Neural progenitor cell (in vitro differentiated cells): ENCODE results near the gene PRDM2. TPM values are rescaled to one million over a fixed set of nuclear protein-coding genes. Genes with fewer than 3 reads are reported as not detected.

Source experiments
- DNase-seq: peaks from one replicate; pipeline ENCODE4 v3.0.0-alpha.2; 2016; ENCODE audit warnings: low spot score
- H2AFZ ChIP-seq: fragments of 200-600 bp; sonication (generic); replicated peaks from 2 replicates; pipeline ENCODE4 v1.6.1; 2016; ENCODE audit warnings: antibody characterized with exemption
- H3F3A ChIP-seq: fragments of 200-600 bp; sonication (generic); 2 replicates; pipeline ENCODE4 v1.6.1; 2016; ENCODE audit warnings: antibody characterized with exemption, low read depth
- H3K27ac ChIP-seq: fragments of 200-600 bp; sonication (generic); 2 replicates; pipeline ENCODE4 v1.5.1; 2016; ENCODE audit warnings: mild to moderate bottlenecking
- H3K27me3 ChIP-seq: fragments of 200-600 bp; sonication (generic); 2 replicates; pipeline ENCODE4 v1.6.1; 2016; ENCODE audit warnings: mild to moderate bottlenecking, moderate library complexity
- H3K36me3 ChIP-seq: fragments of 200-600 bp; sonication (generic); 2 replicates; pipeline ENCODE4 v1.5.1; 2016
- H3K4me1 ChIP-seq: fragments of 200-600 bp; sonication (generic); 2 replicates; pipeline ENCODE4 v1.6.1; 2016; ENCODE audit warnings: mixed run types
- H3K4me2 ChIP-seq: fragments of 200-600 bp; sonication (generic); 2 replicates; pipeline ENCODE4 v1.6.1; 2016
- H3K4me3 ChIP-seq: fragments of 200-600 bp; sonication (generic); 2 replicates; pipeline ENCODE4 v1.5.1; 2016
- H3K79me2 ChIP-seq: fragments of 200-600 bp; sonication (generic); 2 replicates; pipeline ENCODE4 v1.6.1; 2016; ENCODE audit warnings: low read depth
- H3K9ac ChIP-seq: fragments of 200-600 bp; sonication (generic); 2 replicates; pipeline ENCODE4 v1.6.1; 2016
- H3K9me3 ChIP-seq: fragments of 200-600 bp; sonication (generic); 2 replicates; pipeline ENCODE4 v1.5.1; 2016; ENCODE audit warnings: low read depth
- H4K20me1 ChIP-seq: fragments of 200-600 bp; sonication (generic); 2 replicates; pipeline ENCODE4 v1.6.1; 2016; ENCODE audit warnings: low read depth
- H3K27ac Mint-ChIP-seq: 3 replicates; pipeline ENCODE4 v1.8.0; 2021; ENCODE audit warnings: mixed read lengths
- H3K27me3 Mint-ChIP-seq: 2 replicates; pipeline ENCODE4 v1.8.0; 2022; ENCODE audit warnings: low read depth, mild to moderate bottlenecking, inconsistent platforms, moderate library complexity, mixed read lengths; ENCODE audit not compliant: insufficient read depth
- H3K36me3 Mint-ChIP-seq: 3 replicates; pipeline ENCODE4 v1.8.0; 2021; ENCODE audit warnings: mixed read lengths
- H3K4me1 Mint-ChIP-seq: 3 replicates; pipeline ENCODE4 v1.8.0; 2021; ENCODE audit warnings: mixed read lengths
- H3K4me3 Mint-ChIP-seq: 3 replicates; pipeline ENCODE4 v1.8.0; 2021; ENCODE audit warnings: mild to moderate bottlenecking, moderate library complexity, mixed read lengths
- H3K9me3 Mint-ChIP-seq: 3 replicates; pipeline ENCODE4 v1.8.0; 2020; ENCODE audit warnings: mixed read lengths
- EZH2 ChIP-seq: fragments of 200-600 bp; sonication (generic); IDR thresholded peaks from 2 replicates; pipeline ENCODE4 v1.6.1; 2017; ENCODE audit warnings: antibody characterized with exemption, mild to moderate bottlenecking, moderate library complexity
- EZH2phosphoT487 ChIP-seq: fragments of 200-600 bp; sonication (generic); IDR thresholded peaks from 2 replicates; pipeline ENCODE4 v1.6.1; 2017; ENCODE audit warnings: antibody characterized with exemption
- total RNA-seq: library from RNA; depleted of rRNA; stranded (reverse); fragments of >200 nt; gene quantifications from 2 replicates; pipeline ENCODE4 v1.2.3, GENCODE V29; 2015; ENCODE audit warnings: low replicate concordance
- TF ChIP-seq, protein P1 (sequence below): fragments of 200-600 bp; sonication (generic); IDR thresholded peaks from 2 replicates; pipeline ENCODE4 v1.5.1; 2017; ENCODE audit warnings: antibody characterized with exemption, mild to moderate bottlenecking

Gene PRDM2
- total RNA-seq, 1 donor from 2014 or later, result 22.0 TPM

DNA sequence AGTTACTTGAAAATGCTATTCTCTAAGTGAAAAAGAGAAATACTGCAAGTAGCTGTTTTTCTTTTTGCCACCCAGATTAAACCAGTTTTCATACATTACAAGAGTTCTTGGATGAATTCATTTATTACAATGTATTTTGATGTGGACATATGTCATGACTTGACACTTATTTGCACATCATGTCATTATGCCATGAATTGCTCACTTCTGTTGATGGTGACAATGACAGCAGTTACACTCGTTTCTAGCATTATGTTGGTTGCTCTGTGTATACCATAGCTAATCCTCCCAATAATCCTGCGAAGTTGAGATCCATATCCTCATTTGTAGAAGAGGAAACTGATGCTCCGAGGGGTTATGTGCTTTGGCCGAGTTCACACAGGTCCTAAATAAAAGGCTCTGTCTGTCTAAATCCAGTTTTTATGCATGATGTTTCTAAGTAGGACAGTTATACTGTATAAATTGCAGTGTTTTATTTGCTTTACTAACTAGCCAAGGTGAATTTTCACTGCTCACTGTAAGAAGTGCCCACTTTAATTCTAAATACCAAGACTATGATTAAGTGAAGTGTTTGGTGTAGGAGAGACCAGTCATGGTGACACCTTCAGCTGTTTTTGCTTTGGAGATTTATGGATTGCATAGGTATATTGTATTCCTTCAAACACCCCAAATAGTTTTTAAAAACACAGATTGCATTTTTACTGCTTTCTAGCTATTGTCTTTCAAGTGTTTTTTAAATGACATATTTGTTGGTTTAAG is 56.7 kb downstream of the PRDM2 start:
- Mint-ChIP-seq H3K4me1 (peaks cover 39% of the 10 kb centered on the region), H3K9me3 (no peaks in the 10 kb centered on the region), H3K27me3 (no peaks in the 10 kb centered on the region), H3K36me3 (peaks cover 5% of the 10 kb centered on the region), H3K27ac (peak overlapping the region; percentile 28), H3K4me3 (no peak overlapping the region)
- Histone ChIP-seq H3K36me3 (no peaks in the 10 kb centered on the region), H3K4me2 (no peak overlapping the region), H3K4me3 (no peak overlapping the region), H3K79me2 (peaks cover 99% of the 10 kb centered on the region), H3F3A (peaks cover 2% of the 10 kb centered on the region), H3K4me1 (peaks cover 16% of the 10 kb centered on the region), H3K27me3 (no peaks in the 10 kb centered on the region), H3K27ac (no peak overlapping the region), H2AFZ (no peak overlapping the region), H4K20me1 (peaks cover 99% of the 10 kb centered on the region), H3K9ac (no peak overlapping the region), H3K9me3 (no peaks in the 10 kb centered on the region)
- DNase-seq, result no peak
- TF ChIP-seq, protein P1, sequence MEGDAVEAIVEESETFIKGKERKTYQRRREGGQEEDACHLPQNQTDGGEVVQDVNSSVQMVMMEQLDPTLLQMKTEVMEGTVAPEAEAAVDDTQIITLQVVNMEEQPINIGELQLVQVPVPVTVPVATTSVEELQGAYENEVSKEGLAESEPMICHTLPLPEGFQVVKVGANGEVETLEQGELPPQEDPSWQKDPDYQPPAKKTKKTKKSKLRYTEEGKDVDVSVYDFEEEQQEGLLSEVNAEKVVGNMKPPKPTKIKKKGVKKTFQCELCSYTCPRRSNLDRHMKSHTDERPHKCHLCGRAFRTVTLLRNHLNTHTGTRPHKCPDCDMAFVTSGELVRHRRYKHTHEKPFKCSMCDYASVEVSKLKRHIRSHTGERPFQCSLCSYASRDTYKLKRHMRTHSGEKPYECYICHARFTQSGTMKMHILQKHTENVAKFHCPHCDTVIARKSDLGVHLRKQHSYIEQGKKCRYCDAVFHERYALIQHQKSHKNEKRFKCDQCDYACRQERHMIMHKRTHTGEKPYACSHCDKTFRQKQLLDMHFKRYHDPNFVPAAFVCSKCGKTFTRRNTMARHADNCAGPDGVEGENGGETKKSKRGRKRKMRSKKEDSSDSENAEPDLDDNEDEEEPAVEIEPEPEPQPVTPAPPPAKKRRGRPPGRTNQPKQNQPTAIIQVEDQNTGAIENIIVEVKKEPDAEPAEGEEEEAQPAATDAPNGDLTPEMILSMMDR, result no peak
- TF ChIP-seq EZH2phosphoT487 (no peak), EZH2 (no peak)

DNA sequence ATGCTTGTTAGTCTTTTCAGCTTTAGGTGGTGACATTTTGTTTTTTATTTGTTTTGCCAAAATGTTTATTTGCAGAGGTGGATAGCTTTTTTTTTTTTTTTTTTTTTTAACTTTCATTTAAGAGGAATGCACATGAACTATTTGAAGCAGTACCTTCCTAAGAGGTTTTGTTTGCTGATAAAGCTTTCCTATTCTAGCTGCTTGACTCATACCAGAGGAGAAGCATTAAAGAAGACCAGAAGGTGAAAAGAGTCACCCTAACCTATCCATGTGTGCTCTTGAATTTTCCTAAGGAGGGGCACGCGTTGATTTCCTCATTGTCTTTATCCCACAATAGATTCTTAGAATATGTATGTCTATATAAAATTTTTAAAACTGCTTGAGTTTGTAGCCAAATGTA is 57.7 kb downstream of the PRDM2 start:
- Histone ChIP-seq H3F3A (peaks cover 12% of the 10 kb centered on the region), H3K4me3 (no peak overlapping the region), H3K27ac (no peak overlapping the region), H3K9ac (no peak overlapping the region), H3K4me1 (peaks cover 26% of the 10 kb centered on the region), H3K4me2 (no peak overlapping the region), H3K27me3 (no peaks in the 10 kb centered on the region), H2AFZ (no peak overlapping the region), H4K20me1 (peaks cover 99% of the 10 kb centered on the region), H3K9me3 (no peaks in the 10 kb centered on the region), H3K79me2 (peaks cover 99% of the 10 kb centered on the region), H3K36me3 (no peaks in the 10 kb centered on the region)
- Mint-ChIP-seq H3K9me3 (no peaks in the 10 kb centered on the region), H3K4me3 (no peak overlapping the region), H3K36me3 (peaks cover 5% of the 10 kb centered on the region), H3K27ac (no peak overlapping the region), H3K4me1 (peaks cover 40% of the 10 kb centered on the region), H3K27me3 (peaks cover 2% of the 10 kb centered on the region)
- TF ChIP-seq, protein P1, result no peak
- TF ChIP-seq EZH2, result no peak
- no peak for TF ChIP-seq EZH2phosphoT487
- no peak for DNase-seq

DNA sequence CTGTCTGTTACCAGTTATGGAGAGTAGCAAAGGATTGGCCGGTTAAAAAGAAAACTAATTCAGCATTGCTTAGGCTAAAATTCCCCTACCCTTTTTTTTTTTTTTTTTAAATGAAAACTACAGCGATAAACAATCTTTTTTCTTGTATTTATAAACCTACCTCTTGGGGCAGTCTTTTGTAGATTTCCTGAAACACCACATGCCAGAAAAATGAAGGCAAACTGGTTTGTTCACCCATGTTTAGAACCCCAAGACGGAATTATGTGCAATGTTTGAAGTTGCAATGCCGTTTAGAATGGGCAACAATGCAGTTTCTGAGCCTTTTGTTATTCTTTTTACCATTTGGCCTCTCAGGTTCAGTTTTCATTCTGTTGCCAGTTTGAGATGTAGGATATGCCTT is 59.1 kb downstream of the PRDM2 start:
- no peak overlapping the region for H2AFZ ChIP-seq
- no peak overlapping the region for H3K27ac ChIP-seq
- Mint-ChIP-seq H3K36me3 (peaks cover under 1% of the 10 kb centered on the region), H3K27ac (no peak overlapping the region), H3K4me3 (no peak overlapping the region), H3K9me3 (no peaks in the 10 kb centered on the region), H3K27me3 (peaks cover 2% of the 10 kb centered on the region), H3K4me1 (peaks cover 47% of the 10 kb centered on the region)
- no peaks in the 10 kb centered on the region for H3K36me3 ChIP-seq
- TF ChIP-seq EZH2, result no peak
- TF ChIP-seq, protein P1, result no peak
- TF ChIP-seq EZH2phosphoT487, result no peak
- H3K27me3 ChIP-seq, result no peaks in the 10 kb centered on the region
- H3K79me2 ChIP-seq, result peaks cover 99% of the 10 kb centered on the region
- H3K4me2 ChIP-seq, result no peak overlapping the region
- H3F3A ChIP-seq, result peaks cover 13% of the 10 kb centered on the region
- no peak overlapping the region for H3K9ac ChIP-seq
- peaks cover 99% of the 10 kb centered on the region for H4K20me1 ChIP-seq
- H3K9me3 ChIP-seq, result no peaks in the 10 kb centered on the region
- peaks cover 35% of the 10 kb centered on the region for H3K4me1 ChIP-seq
- no peak overlapping the region for H3K4me3 ChIP-seq
- no peak for DNase-seq
